Keratinocyte (primary cell): ENCODE measurements around the gene GOLGA6D. TPM values are rescaled to one million over a fixed set of nuclear protein-coding genes. Genes with fewer than 3 reads are reported as not detected.
"Not testable (repeated sequence)": the region's sequence is repeated elsewhere in the genome, so short reads cannot be mapped to it uniquely, and the experiment has no call there.

Source experiments
- DNase-seq: peaks from one replicate; pipeline ENCODE4 v3.0.0-alpha.2; 2011; ENCODE audit warnings: low read depth, missing footprints, low spot score
- FAIRE-seq: peaks from 2 replicates; lab custom pipeline; 2011; peaks lifted over from hg19 to GRCh38; lab: Jason Lieb, UNC
- H2AFZ ChIP-seq: 2 replicates; pipeline ENCODE4 v1.6.0; 2012; ENCODE audit warnings: low read length, control low read depth, inconsistent platforms; ENCODE audit not compliant: control insufficient read depth
- H3K27ac ChIP-seq: 2 replicates; pipeline ENCODE4 v1.5.1; 2011; ENCODE audit warnings: low read length; ENCODE audit not compliant: control insufficient read depth, insufficient read depth
- H3K27me3 ChIP-seq: 3 replicates; pipeline ENCODE4 v1.6.0; 2011; ENCODE audit warnings: low read length; ENCODE audit not compliant: control insufficient read depth, insufficient read depth; ENCODE audit errors: extremely low read depth
- H3K36me3 ChIP-seq, 2 experiments: 2 replicates in 1 of 2; 3 replicates in 1 of 2; pipeline ENCODE4 v1.5.1; 2011; ENCODE audit warnings: low read length in 2 of 2, mild to moderate bottlenecking in 1 of 2; ENCODE audit not compliant: control insufficient read depth in 2 of 2, insufficient read depth in 2 of 2; ENCODE audit errors: extremely low read depth in 1 of 2
- H3K4me1 ChIP-seq: 3 replicates; pipeline ENCODE4 v1.5.1; 2011; ENCODE audit warnings: low read length; ENCODE audit not compliant: control insufficient read depth, insufficient read depth; ENCODE audit errors: extremely low read depth
- H3K4me2 ChIP-seq: 3 replicates; pipeline ENCODE4 v1.6.0; 2011; ENCODE audit warnings: low read depth, low read length; ENCODE audit not compliant: control insufficient read depth, insufficient read depth; ENCODE audit errors: extremely low read depth
- H3K4me3 ChIP-seq, 3 experiments: fragments of 200-600 bp in 1 of 3; sonication (generic) in 1 of 3; 2 replicates in 2 of 3; 3 replicates in 1 of 3; pipeline ENCODE4 v1.5.1; 2011 to 2016; ENCODE audit warnings: low read length in 3 of 3, mild to moderate bottlenecking in 3 of 3, control low read depth in 2 of 3, inconsistent platforms in 1 of 3, low read depth in 1 of 3, mixed read lengths in 1 of 3, mixed run types in 1 of 3, moderate library complexity in 1 of 3; ENCODE audit not compliant: control insufficient read depth in 2 of 3, insufficient read depth in 2 of 3; ENCODE audit errors: extremely low read depth in 1 of 3
- H3K79me2 ChIP-seq: 2 replicates; pipeline ENCODE4 v1.6.0; 2012; ENCODE audit warnings: low read length; ENCODE audit not compliant: control insufficient read depth, insufficient read depth
- H3K9ac ChIP-seq: 3 replicates; pipeline ENCODE4 v1.6.0; 2011; ENCODE audit warnings: low read length; ENCODE audit not compliant: control insufficient read depth, insufficient read depth; ENCODE audit errors: extremely low read depth
- H3K9me1 ChIP-seq: 3 replicates; pipeline ENCODE4 v1.6.0; 2011; ENCODE audit warnings: low read length; ENCODE audit not compliant: control insufficient read depth, insufficient read depth; ENCODE audit errors: extremely low read depth
- H3K9me3 ChIP-seq: 2 replicates; pipeline ENCODE4 v1.5.1; 2012; ENCODE audit warnings: low read depth, low read length; ENCODE audit not compliant: control insufficient read depth
- H4K20me1 ChIP-seq: 3 replicates; pipeline ENCODE4 v1.6.0; 2011; ENCODE audit warnings: low read length; ENCODE audit not compliant: control insufficient read depth, insufficient read depth; ENCODE audit errors: extremely low read depth
- CTCF ChIP-seq, 3 experiments: IDR thresholded peaks in 1 of 3; conservative IDR thresholded peaks in 1 of 3; optimal IDR thresholded peaks in 1 of 3; 2 replicates in 2 of 3; 3 replicates in 1 of 3; pipeline versions ENCODE3 to v1.5.1; 2011; ENCODE audit warnings: low read length in 3 of 3, mild to moderate bottlenecking in 3 of 3, moderate library complexity in 2 of 3, control low read depth in 1 of 3, inconsistent platforms in 1 of 3; ENCODE audit not compliant: insufficient read depth in 2 of 3; ENCODE audit errors: extremely low read depth in 1 of 3
- EZH2 ChIP-seq: IDR thresholded peaks from one replicate; pipeline ENCODE4 v1.6.1; 2012; ENCODE audit warnings: inconsistent platforms, mild to moderate bottlenecking, low read length, moderate library complexity
- dilution Hi-C: fragments of 300-500 bp; cut with MboI; formaldehyde crosslinking; loops from one replicate; pipeline ENCODE4 v1.7.0; 2020; ENCODE audit warnings: low sequenced_read_pairs; ENCODE audit not compliant: extremely low pct_ligation_motif_present
- polyA plus RNA-seq, 5 experiments: library from polyadenylated mRNA; depleted of rRNA in 3 of 5; stranded (reverse) in 3 of 5; stranded (forward) in 1 of 5; unstranded in 1 of 5; fragments of >200 nt; gene quantifications; 1 replicate in 1 of 5; 2 replicates in 3 of 5; 3 replicates in 1 of 5; pipeline versions ENCODE4 v1.2.1 to v1.2.3, GENCODE V29; 2011 to 2012; ENCODE audit warnings: missing spikeins in 2 of 5, low read depth in 1 of 5, low replicate concordance in 1 of 5

GOLGA6D gene
- polyA plus RNA-seq, 1 donor (not counting 4 experiments of a cell fraction or from before 2014, with no cell fraction given): 0.03 TPM

GRCh38 chr15:75328493-75329314, 46.1 kb downstream of the GOLGA6D start:
- FAIRE-seq: no peak
- Histone ChIP-seq H2AFZ (no peak overlapping the region), H3K9me1 (no peaks in the 10 kb centered on the region), H3K27me3 (no peaks in the 10 kb centered on the region), H3K36me3 (no peaks in the 10 kb centered on the region), H4K20me1 (no peaks in the 10 kb centered on the region), H3K9ac (no peak overlapping the region), H3K4me1 (no peaks in the 10 kb centered on the region), H3K4me3 (no peak overlapping the region), H3K4me2 (no peak overlapping the region), H3K27ac (no peak overlapping the region), H3K79me2 (no peaks in the 10 kb centered on the region), H3K9me3 (no peaks in the 10 kb centered on the region)
- no peak for DNase-seq
- dilution Hi-C loops: no loop called here
- no peak for TF ChIP-seq EZH2

- Histone ChIP-seq H3K9ac (no peak overlapping the region), H2AFZ (no peak overlapping the region), H4K20me1 (no peaks in the 10 kb centered on the region), H3K4me2 (no peak overlapping the region), H3K27ac (no peak overlapping the region), H3K4me3 (no peak overlapping the region), H3K27me3 (no peaks in the 10 kb centered on the region), H3K79me2 (no peaks in the 10 kb centered on the region), H3K36me3 (no peaks in the 10 kb centered on the region), H3K9me3 (no peaks in the 10 kb centered on the region), H3K4me1 (no peaks in the 10 kb centered on the region), H3K9me1 (no peaks in the 10 kb centered on the region)
- FAIRE-seq (no peak), DNase-seq (no peak)
- dilution Hi-C loops: no loop called here
- TF ChIP-seq CTCF (optimal IDR thresholded peaks at IDR 0.05 in 1 of 3, IDR thresholded peaks at IDR 0.05 in 1 of 3, conservative IDR thresholded peaks at IDR 0.05 in 1 of 3; ENCODE audit: extremely low read depth in 1 of 3, insufficient read depth in 2 of 3, low read length in 3 of 3) (no peak), EZH2 (no peak)
These were observed 46.9 kb downstream of the GOLGA6D start for GRCh38 chr15:75329571-75329970.

- H3K36me3 ChIP-seq, H3K27me3 ChIP-seq, H3K27ac ChIP-seq, dilution Hi-C loops, H2AFZ ChIP-seq, H3K4me2 ChIP-seq, H3K9me1 ChIP-seq, DNase-seq, H4K20me1 ChIP-seq, H3K9me3 ChIP-seq, FAIRE-seq, H3K4me3 ChIP-seq, H3K9ac ChIP-seq, H3K79me2 ChIP-seq: not testable (repeated sequence)
- peaks cover 12% of the 10 kb centered on the region for H3K4me1 ChIP-seq
These were observed 49.5 kb downstream of the GOLGA6D start for GRCh38 chr15:75332093-75332492.

GRCh38 chr15:75333654-75334419, 51.2 kb downstream of the GOLGA6D start:
- DNase-seq, H3K27me3 ChIP-seq: not testable (repeated sequence)

More at GRCh38 chr15:75333654-75334419, 51.2 kb downstream of the GOLGA6D start:
- H3K4me2 ChIP-seq, H2AFZ ChIP-seq, H3K9me3 ChIP-seq, H3K36me3 ChIP-seq, H3K4me3 ChIP-seq, H4K20me1 ChIP-seq, H3K79me2 ChIP-seq, H3K27ac ChIP-seq, FAIRE-seq, dilution Hi-C loops, H3K9me1 ChIP-seq, H3K9ac ChIP-seq: not testable (repeated sequence)
- H3K4me1 ChIP-seq: peaks cover 12% of the 10 kb centered on the region
